HEK293 (cell line): ENCODE results near the gene SCLT1.

Source experiments
- CTCF ChIA-PET: fragments of 350-600 bp; formaldehyde crosslinking; extraction: SDS; loops from one replicate; lab custom pipeline; 2021; ENCODE audit warnings: antibody characterized with exemption; lab: Yijun Ruan, JAX
- POLR2A ChIA-PET: fragments of 300-600 bp; formaldehyde crosslinking; extraction: SDS; loops from one replicate; lab custom pipeline; 2020; ENCODE audit warnings: antibody characterized with exemption, inconsistent platforms; lab: Yijun Ruan, JAX
- H3K27ac ChIP-seq: fragments of 200-500 bp; sonication (Bioruptor generic); 2 replicates; pipeline ENCODE4 v1.5.1; 2014; ENCODE audit warnings: low read depth, low read length, control low read depth, inconsistent platforms; ENCODE audit errors: extremely low read depth
- H3K36me3 ChIP-seq, 2 experiments: fragments of 200-500 bp in 1 of 2; sonication (Bioruptor generic) in 1 of 2; 1 replicate in 1 of 2; 2 replicates in 1 of 2; pipeline ENCODE4 v1.5.1; 2014 to 2017; ENCODE audit warnings: inconsistent platforms in 2 of 2, low read length in 2 of 2; ENCODE audit not compliant: control insufficient read depth in 2 of 2, insufficient read depth in 1 of 2
- H3K4me1 ChIP-seq: fragments of 200-500 bp; sonication (Bioruptor generic); 2 replicates; pipeline ENCODE4 v1.5.1; 2014; ENCODE audit warnings: mild to moderate bottlenecking, low read length, inconsistent platforms; ENCODE audit not compliant: control insufficient read depth, insufficient read depth
- H3K4me3 ChIP-seq: 2 replicates; pipeline ENCODE4 v1.5.1; 2011; ENCODE audit warnings: low read depth, mild to moderate bottlenecking, control low read depth, low read length, moderate library complexity
- H3K9me3 ChIP-seq: fragments of 200-500 bp; sonication (Bioruptor generic); 2 replicates; pipeline ENCODE4 v1.5.1; 2014; ENCODE audit warnings: low read depth, low read length, inconsistent platforms; ENCODE audit not compliant: control insufficient read depth, insufficient read depth
- BCL11B ChIP-seq: fragments of 450-650 bp; formaldehyde crosslinking; IDR thresholded peaks from 2 replicates; pipeline ENCODE4 v1.5.1; 2016; ENCODE audit warnings: low read depth, missing biosample characterization, missing genetic modification characterization
- BCL6B ChIP-seq: fragments of 450-650 bp; formaldehyde crosslinking; IDR thresholded peaks from 2 replicates; pipeline ENCODE4 v1.5.1; 2017; ENCODE audit warnings: missing biosample characterization, missing genetic modification characterization
- FEZF1 ChIP-seq: fragments of 450-650 bp; formaldehyde crosslinking; IDR thresholded peaks from 2 replicates; pipeline ENCODE4 v1.5.1; 2016; ENCODE audit warnings: missing biosample characterization, missing genetic modification characterization
- IKZF3 ChIP-seq: fragments of 450-650 bp; IDR thresholded peaks from 2 replicates; pipeline ENCODE4 v1.5.0; 2018; ENCODE audit warnings: missing biosample characterization, mild to moderate bottlenecking, missing genetic modification characterization, moderate library complexity
- MYNN ChIP-seq: fragments of 450-650 bp; formaldehyde crosslinking; IDR thresholded peaks from 2 replicates; pipeline ENCODE4 v1.5.1; 2016; ENCODE audit warnings: missing biosample characterization, missing genetic modification characterization, borderline replicate concordance
- OSR2 ChIP-seq: fragments of 450-650 bp; formaldehyde crosslinking; IDR thresholded peaks from 2 replicates; pipeline ENCODE4 v1.5.1; 2016; ENCODE audit warnings: missing biosample characterization, missing genetic modification characterization
- SP3 ChIP-seq: fragments of 450-650 bp; formaldehyde crosslinking; IDR thresholded peaks from 2 replicates; pipeline ENCODE4 v1.5.1; 2016; ENCODE audit warnings: missing biosample characterization, missing genetic modification characterization
- TCF7L2 ChIP-seq: IDR thresholded peaks from 2 replicates; pipeline ENCODE4 v1.6.1; 2011; ENCODE audit warnings: low read depth, mild to moderate bottlenecking, inconsistent platforms, low read length, moderate library complexity, borderline replicate concordance
- YY1 ChIP-seq: fragments of 450-650 bp; formaldehyde crosslinking; IDR thresholded peaks from 2 replicates; pipeline ENCODE4 v1.5.1; 2018; ENCODE audit warnings: missing biosample characterization, missing genetic modification characterization
- ZBTB17 ChIP-seq: fragments of 450-650 bp; formaldehyde crosslinking; IDR thresholded peaks from 2 replicates; pipeline ENCODE4 v1.5.1; 2016; ENCODE audit warnings: missing biosample characterization, missing genetic modification characterization
- ZEB2 ChIP-seq: fragments of 450-650 bp; formaldehyde crosslinking; IDR thresholded peaks from 2 replicates; pipeline ENCODE4 v1.5.1; 2016; ENCODE audit warnings: missing biosample characterization, missing genetic modification characterization
- ZNF148 ChIP-seq: fragments of 450-650 bp; formaldehyde crosslinking; IDR thresholded peaks from 2 replicates; pipeline ENCODE4 v1.5.0; 2017; ENCODE audit warnings: missing biosample characterization, missing genetic modification characterization, borderline replicate concordance
- ZNF221 ChIP-seq: fragments of 450-650 bp; formaldehyde crosslinking; IDR thresholded peaks from 2 replicates; pipeline ENCODE4 v1.5.1; 2017; ENCODE audit warnings: missing biosample characterization, missing genetic modification characterization, borderline replicate concordance
- ZNF223 ChIP-seq: fragments of 450-650 bp; formaldehyde crosslinking; IDR thresholded peaks from 2 replicates; pipeline ENCODE4 v1.5.1; 2016; ENCODE audit warnings: missing biosample characterization, missing genetic modification characterization
- ZNF292 ChIP-seq: fragments of 450-650 bp; formaldehyde crosslinking; IDR thresholded peaks from 2 replicates; pipeline ENCODE4 v1.5.1; 2016; ENCODE audit warnings: low read depth, missing biosample characterization, missing genetic modification characterization, borderline replicate concordance
- ZNF341 ChIP-seq: fragments of 450-650 bp; formaldehyde crosslinking; IDR thresholded peaks from 2 replicates; pipeline ENCODE4; 2016; ENCODE audit warnings: low read depth, missing biosample characterization, missing genetic modification characterization
- ZNF624 ChIP-seq: fragments of 450-650 bp; formaldehyde crosslinking; IDR thresholded peaks from 2 replicates; pipeline ENCODE4 v1.5.1; 2017; ENCODE audit warnings: missing biosample characterization, missing genetic modification characterization
- ZNF629 ChIP-seq: fragments of 450-650 bp; formaldehyde crosslinking; IDR thresholded peaks from 2 replicates; pipeline ENCODE4 v1.5.1; 2017; ENCODE audit warnings: missing biosample characterization, missing genetic modification characterization
- ZSCAN23 ChIP-seq: fragments of 450-650 bp; formaldehyde crosslinking; IDR thresholded peaks from 2 replicates; pipeline ENCODE4 v1.5.1; 2016; ENCODE audit warnings: missing biosample characterization, missing genetic modification characterization

The SCLT1 gene

GRCh38 chr4:129008096-129008495 lies 85.2 kb downstream of the SCLT1 start:
- Histone ChIP-seq H3K36me3 (no peaks in the 10 kb centered on the region), H3K9me3 (no peaks in the 10 kb centered on the region), H3K27ac (no peak overlapping the region), H3K4me3 (no peak overlapping the region), H3K4me1 (no peaks in the 10 kb centered on the region)
- CTCF ChIA-PET = no interaction called here
- TF ChIP-seq ZSCAN23 = no peak
- TF ChIP-seq ZNF629 (tag by site-specific recombination) = no peak
- no peak for TF ChIP-seq BCL11B
- no peak for TF ChIP-seq TCF7L2
- no peak for TF ChIP-seq YY1
- POLR2A ChIA-PET = no interaction called here

GRCh38 chr4:128986908-128987307 lies 106.4 kb downstream of the SCLT1 start:
- Histone ChIP-seq H3K36me3 (peaks cover 0 to 9% of the 10 kb centered on the region in 2 experiments; a peak in 2 of 3 replicates), H3K4me3 (no peak overlapping the region), H3K27ac (no peak overlapping the region), H3K9me3 (no peaks in the 10 kb centered on the region), H3K4me1 (no peaks in the 10 kb centered on the region)
- ChIA-PET POLR2A (no interaction called here), CTCF (interaction anchor here (0.5 kb wide), 1 partner anchor 1391 kb away, joined by 3 read pairs; no protein-coding TSS in a partner anchor)
- TF ChIP-seq ZEB2 (no peak), OSR2 (tag by site-specific recombination) (no peak), ZNF624 (no peak), ZNF292 (no peak)

- Histone ChIP-seq H3K36me3 (peaks cover 0 to 9% of the 10 kb centered on the region in 2 experiments; a peak in 2 of 3 replicates), H3K9me3 (no peaks in the 10 kb centered on the region), H3K27ac (no peak overlapping the region), H3K4me1 (no peaks in the 10 kb centered on the region)
- CTCF ChIA-PET = no interaction called here
- TF ChIP-seq ZBTB17 (no peak), SP3 (no peak), IKZF3 (tag by site-specific recombination) (no peak), MYNN (tag by site-specific recombination) (no peak), ZNF223 (tag by site-specific recombination) (no peak), ZNF148 (tag by site-specific recombination) (no peak), FEZF1 (tag by site-specific recombination) (no peak), ZNF221 (no peak), BCL6B (tag by site-specific recombination) (no peak), ZNF341 (tag by site-specific recombination) (no peak), ZNF292 (no peak)
- TF ChIP-seq, all 188 proteins: peak for 0
- no peak overlapping the region for H3K4me3 ChIP-seq
- POLR2A ChIA-PET = no interaction called here
Observed at GRCh38 chr4:128986019-128986418, 107.3 kb downstream of the SCLT1 start.
